Measurements from ENCODE around the gene SHANK1. TPM values are rescaled to one million over a fixed set of nuclear protein-coding genes. Genes with fewer than 3 reads are reported as not detected.

Gene SHANK1
- total RNA-seq, 3 donors from 2014 or later (not counting 1 experiment from before 2014, with no cell fraction given), result 0.05 to 0.75 (median 0.20) TPM

DNA sequence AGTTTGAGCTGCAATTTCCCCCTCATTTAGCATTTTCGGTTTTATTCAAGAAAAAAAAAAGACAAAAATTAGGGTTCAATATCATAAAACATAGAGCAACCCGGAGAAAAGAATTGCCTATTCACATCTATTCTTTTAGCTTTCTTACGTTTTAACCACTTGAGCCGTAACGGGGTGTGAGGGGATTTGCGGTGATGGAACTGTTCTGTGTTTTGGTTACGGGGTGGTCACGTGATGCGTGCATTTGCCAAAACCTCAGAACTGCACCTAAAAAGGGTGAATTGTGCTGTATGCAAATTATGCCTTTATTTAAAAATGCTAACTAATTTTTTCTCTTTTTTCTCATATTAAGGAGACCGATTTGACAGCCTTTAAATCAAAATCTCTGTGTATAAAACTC is 25.6 kb upstream of the SHANK1 start:
- TF ChIP-seq, protein P1, sequence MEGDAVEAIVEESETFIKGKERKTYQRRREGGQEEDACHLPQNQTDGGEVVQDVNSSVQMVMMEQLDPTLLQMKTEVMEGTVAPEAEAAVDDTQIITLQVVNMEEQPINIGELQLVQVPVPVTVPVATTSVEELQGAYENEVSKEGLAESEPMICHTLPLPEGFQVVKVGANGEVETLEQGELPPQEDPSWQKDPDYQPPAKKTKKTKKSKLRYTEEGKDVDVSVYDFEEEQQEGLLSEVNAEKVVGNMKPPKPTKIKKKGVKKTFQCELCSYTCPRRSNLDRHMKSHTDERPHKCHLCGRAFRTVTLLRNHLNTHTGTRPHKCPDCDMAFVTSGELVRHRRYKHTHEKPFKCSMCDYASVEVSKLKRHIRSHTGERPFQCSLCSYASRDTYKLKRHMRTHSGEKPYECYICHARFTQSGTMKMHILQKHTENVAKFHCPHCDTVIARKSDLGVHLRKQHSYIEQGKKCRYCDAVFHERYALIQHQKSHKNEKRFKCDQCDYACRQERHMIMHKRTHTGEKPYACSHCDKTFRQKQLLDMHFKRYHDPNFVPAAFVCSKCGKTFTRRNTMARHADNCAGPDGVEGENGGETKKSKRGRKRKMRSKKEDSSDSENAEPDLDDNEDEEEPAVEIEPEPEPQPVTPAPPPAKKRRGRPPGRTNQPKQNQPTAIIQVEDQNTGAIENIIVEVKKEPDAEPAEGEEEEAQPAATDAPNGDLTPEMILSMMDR (IDR thresholded peaks at IDR 0.05), result no peak
- DNase-seq, result no peak
- no peaks in the 10 kb centered on the region for H3K27me3 ChIP-seq (ENCODE audit: control insufficient read depth, insufficient read depth, low read length)
- no peaks in the 10 kb centered on the region for H3K4me1 Mint-ChIP-seq
- no peak overlapping the region for H3K27ac ChIP-seq (ENCODE audit: low read length)
- WGBS (ENCODE audit: insufficient coverage), result 82% methylated on average over 9 of the region's 10 CpGs
- peaks cover 0 to 18% of the 10 kb centered on the region in 2 donors for H3K27me3 Mint-ChIP-seq (ENCODE audit: low read depth in 2 of 2)
- H3K4me3 ChIP-seq (ENCODE audit: low read length), result no peak overlapping the region
- H3K36me3 Mint-ChIP-seq, result no peaks in the 10 kb centered on the region
- H3K36me3 ChIP-seq (ENCODE audit: control insufficient read depth, insufficient read depth, low read length), result no peaks in the 10 kb centered on the region
- ATAC-seq, result no peak
- no peak overlapping the region for H3K27ac Mint-ChIP-seq
- no peaks in the 10 kb centered on the region for H3K9me3 Mint-ChIP-seq
- H3K4me3 Mint-ChIP-seq, result no peak overlapping the region
- no peaks in the 10 kb centered on the region for H3K4me1 ChIP-seq (ENCODE audit: control insufficient read depth, insufficient read depth, low read length)
- H3K9me3 ChIP-seq (ENCODE audit: control insufficient read depth, insufficient read depth, low read length), result no peaks in the 10 kb centered on the region
- intact Hi-C loops (cut with micrococcal nuclease), result no loop called here

DNA sequence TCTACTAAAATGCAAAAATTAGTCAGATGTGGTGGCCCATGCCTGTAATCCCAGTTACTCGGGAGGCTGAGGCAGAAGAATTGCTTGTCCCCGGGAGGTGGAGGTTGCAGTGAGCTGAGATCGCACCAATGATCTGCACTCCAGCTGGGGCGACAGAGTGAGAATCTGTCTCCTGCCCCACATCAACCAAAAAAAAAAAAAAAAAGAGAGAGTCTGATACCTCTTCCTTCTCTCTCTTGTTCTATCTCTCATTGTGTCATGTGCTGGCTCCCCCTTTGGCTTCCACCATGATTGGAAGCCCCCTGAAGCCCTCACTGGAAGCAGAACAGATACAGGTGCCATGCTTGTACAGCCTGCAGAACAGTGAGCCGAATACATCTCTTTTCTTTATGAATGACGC is 23.9 kb upstream of the SHANK1 start:
- H3K27ac ChIP-seq (ENCODE audit: low read length), result no peak overlapping the region
- 93% methylated on average over 6 of the region's 6 CpGs for WGBS (ENCODE audit: insufficient coverage)
- ATAC-seq, result no peak
- no peak overlapping the region for H3K27ac Mint-ChIP-seq
- no peaks in the 10 kb centered on the region for H3K9me3 Mint-ChIP-seq
- no peak overlapping the region for H3K4me3 Mint-ChIP-seq
- H3K27me3 ChIP-seq (ENCODE audit: control insufficient read depth, insufficient read depth, low read length), result no peaks in the 10 kb centered on the region
- H3K36me3 ChIP-seq (ENCODE audit: control insufficient read depth, insufficient read depth, low read length), result no peaks in the 10 kb centered on the region
- H3K9me3 ChIP-seq (ENCODE audit: control insufficient read depth, insufficient read depth, low read length), result no peaks in the 10 kb centered on the region
- H3K4me3 ChIP-seq (ENCODE audit: low read length), result no peak overlapping the region
- DNase-seq, result no peak
- peaks cover 11 to 24% of the 10 kb centered on the region in 2 donors for H3K27me3 Mint-ChIP-seq (ENCODE audit: low read depth in 2 of 2)
- intact Hi-C loops (cut with micrococcal nuclease), result no loop called here
- H3K4me1 Mint-ChIP-seq, result no peaks in the 10 kb centered on the region
- H3K4me1 ChIP-seq (ENCODE audit: control insufficient read depth, insufficient read depth, low read length), result no peaks in the 10 kb centered on the region
- TF ChIP-seq, protein P1 (IDR thresholded peaks at IDR 0.05), result no peak
- no peaks in the 10 kb centered on the region for H3K36me3 Mint-ChIP-seq

DNA sequence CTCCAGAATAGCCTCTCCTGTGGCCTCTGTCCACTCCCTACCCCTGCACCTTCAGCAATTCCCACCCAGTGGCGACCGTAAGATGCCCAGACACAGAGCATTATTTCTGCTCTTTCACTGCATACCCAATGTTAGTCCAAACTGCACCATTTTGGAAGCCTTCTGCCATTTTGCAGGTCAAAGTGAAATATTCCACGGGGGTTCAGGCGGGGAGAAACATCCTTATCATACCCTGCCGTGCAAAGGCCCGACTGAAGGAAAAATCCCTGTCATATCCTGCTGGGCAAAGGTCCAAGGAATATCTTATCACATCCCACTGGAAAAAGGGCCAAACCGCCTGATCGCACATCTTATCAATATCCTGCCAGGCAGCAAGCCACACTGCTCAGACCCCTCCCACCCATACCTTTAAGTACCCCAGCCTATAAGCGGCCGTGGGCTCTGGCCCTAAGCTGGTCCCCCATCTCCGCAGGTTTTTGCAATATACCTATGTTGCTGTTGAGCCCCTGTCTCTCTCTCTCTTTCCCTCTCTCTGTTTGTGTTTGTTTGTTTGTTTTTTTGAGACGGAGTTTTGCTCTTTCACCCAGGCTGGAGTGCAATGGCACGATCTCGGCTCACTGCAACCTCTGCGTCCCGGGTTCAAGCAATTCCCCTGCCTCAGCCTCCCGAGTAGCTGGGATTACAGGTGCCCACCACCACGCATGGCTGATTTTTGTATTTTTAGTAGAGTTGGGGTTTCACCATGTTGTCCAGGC is 21.8 kb upstream of the SHANK1 start:
- H3K9me3 ChIP-seq (ENCODE audit: control insufficient read depth, insufficient read depth, low read length), result no peaks in the 10 kb centered on the region
- H3K4me3 Mint-ChIP-seq, result no peak overlapping the region
- intact Hi-C loops (cut with micrococcal nuclease), result no loop called here
- H3K27me3 Mint-ChIP-seq (ENCODE audit: low read depth in 2 of 2), result peaks cover 11 to 26% of the 10 kb centered on the region in 2 donors
- no peaks in the 10 kb centered on the region for H3K36me3 Mint-ChIP-seq
- no peak overlapping the region for H3K4me3 ChIP-seq (ENCODE audit: low read length)
- ATAC-seq (no peak), DNase-seq (no peak)
- H3K27ac Mint-ChIP-seq, result no peak overlapping the region
- 74% methylated on average over 17 of the region's 18 CpGs for WGBS (ENCODE audit: insufficient coverage)
- no peaks in the 10 kb centered on the region for H3K4me1 ChIP-seq (ENCODE audit: control insufficient read depth, insufficient read depth, low read length)
- H3K9me3 Mint-ChIP-seq, result no peaks in the 10 kb centered on the region
- H3K27me3 ChIP-seq (ENCODE audit: control insufficient read depth, insufficient read depth, low read length), result no peaks in the 10 kb centered on the region
- no peaks in the 10 kb centered on the region for H3K36me3 ChIP-seq (ENCODE audit: control insufficient read depth, insufficient read depth, low read length)
- TF ChIP-seq, protein P1 (IDR thresholded peaks at IDR 0.05), result no peak
- no peaks in the 10 kb centered on the region for H3K4me1 Mint-ChIP-seq
- H3K27ac ChIP-seq (ENCODE audit: low read length), result no peak overlapping the region
